Measurements from ENCODE around the gene RBM8A.
"Not testable (repeated sequence)": the region's sequence is repeated elsewhere in the genome, so short reads cannot be mapped to it uniquely, and the experiment has no call there.

Gene RBM8A

GRCh38 chr1:145936247-145936646 lies 9.0 kb upstream of the RBM8A start:
- in situ Hi-C loops (cut with MboI; ENCODE audit: low pct_unique_long_range_greater_than_20kb, low sequenced_read_pairs, unreplicated experiment) = no loop called here
- TF ChIP-seq CTCF (IDR thresholded peaks at IDR 0.05; ENCODE audit: extremely low read depth, insufficient read depth, missing control alignments) = no peak
- no peak for DNase-seq (ENCODE audit: low spot score)

- no peak for DNase-seq (ENCODE audit: low spot score)
- TF ChIP-seq CTCF (IDR thresholded peaks at IDR 0.05; ENCODE audit: extremely low read depth, insufficient read depth, missing control alignments) = no peak
- in situ Hi-C loops (cut with MboI; ENCODE audit: low pct_unique_long_range_greater_than_20kb, low sequenced_read_pairs, unreplicated experiment) = no loop called here
These were observed 8.4 kb upstream of the RBM8A start for GRCh38 chr1:145935708-145936107.

- DNase-seq (ENCODE audit: low spot score); in situ Hi-C loops (cut with MboI; ENCODE audit: low pct_unique_long_range_greater_than_20kb, low sequenced_read_pairs, unreplicated experiment): not testable (repeated sequence)
These were observed 5.3 kb upstream of the RBM8A start for GRCh38 chr1:145932522-145933009.

- no peak for TF ChIP-seq CTCF (IDR thresholded peaks at IDR 0.05; ENCODE audit: extremely low read depth, insufficient read depth, missing control alignments)
- in situ Hi-C loops (cut with MboI; ENCODE audit: low pct_unique_long_range_greater_than_20kb, low sequenced_read_pairs, unreplicated experiment) = no loop called here
- no peak for DNase-seq (ENCODE audit: low spot score)
These were observed 796 bp upstream of the RBM8A start for GRCh38 chr1:145927916-145928643.

GRCh38 chr1:145926686-145927062 lies 610 bp downstream of the RBM8A start:
- no peak for DNase-seq (ENCODE audit: low spot score)
- in situ Hi-C loops (cut with MboI; ENCODE audit: low pct_unique_long_range_greater_than_20kb, low sequenced_read_pairs, unreplicated experiment) = no loop called here
- TF ChIP-seq CTCF (IDR thresholded peaks at IDR 0.05; ENCODE audit: extremely low read depth, insufficient read depth, missing control alignments) = no peak

- no peak for DNase-seq (ENCODE audit: low spot score)
- in situ Hi-C loops (cut with MboI; ENCODE audit: low pct_unique_long_range_greater_than_20kb, low sequenced_read_pairs, unreplicated experiment) = no loop called here
- TF ChIP-seq CTCF (IDR thresholded peaks at IDR 0.05; ENCODE audit: extremely low read depth, insufficient read depth, missing control alignments) = no peak
These were observed 5.0 kb downstream of the RBM8A start for GRCh38 chr1:145922266-145922665.

GRCh38 chr1:145920297-145920696 lies 7.0 kb downstream of the RBM8A start:
- DNase-seq (ENCODE audit: low spot score); in situ Hi-C loops (cut with MboI; ENCODE audit: low pct_unique_long_range_greater_than_20kb, low sequenced_read_pairs, unreplicated experiment): not testable (repeated sequence)
